ENCODE data around the gene TRIAP1.

TRIAP1 gene

DNA sequence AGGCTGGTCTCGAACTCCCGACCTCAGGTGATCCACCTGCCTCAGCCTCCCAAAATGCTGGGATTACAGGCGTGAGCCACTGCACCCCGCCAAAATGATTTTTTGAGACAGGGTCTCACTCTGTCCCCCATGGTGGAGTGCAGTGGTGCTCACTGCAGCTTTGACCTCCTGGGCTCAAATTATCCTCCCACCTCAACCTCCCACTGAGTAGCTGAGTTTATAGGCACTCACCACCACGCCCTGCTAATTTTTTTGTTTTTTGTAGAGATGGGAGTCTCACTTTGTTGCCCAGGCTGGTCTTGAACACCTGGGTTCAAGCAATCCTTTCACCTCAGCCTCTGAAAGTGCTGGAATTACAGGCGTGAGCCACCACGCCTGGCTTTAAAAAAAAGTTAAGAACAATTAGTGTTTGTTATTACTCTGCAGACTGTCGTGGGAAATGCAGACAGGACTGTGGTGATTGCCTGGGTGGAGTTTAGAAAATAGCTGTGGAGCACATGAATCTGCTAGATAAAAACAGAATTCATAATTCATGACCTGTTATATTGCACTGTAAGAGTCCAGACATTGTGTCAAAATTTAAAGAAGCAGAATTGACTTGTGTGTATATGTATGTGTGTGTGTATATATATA is 17.5 kb downstream of the TRIAP1 start:
- no peak overlapping the region for H3K4me3 ChIP-seq (ENCODE audit: low read depth, low read length)
- no peak overlapping the region for H3K9ac ChIP-seq (ENCODE audit: low read length)
- peaks cover 4% of the 10 kb centered on the region for H3K4me1 ChIP-seq (ENCODE audit: control insufficient read depth, insufficient read depth, low read length)
- no peaks in the 10 kb centered on the region for H3K27me3 ChIP-seq (ENCODE audit: control insufficient read depth, insufficient read depth, low read length)
- H3K27ac ChIP-seq (ENCODE audit: low read depth, low read length) = no peak overlapping the region
- H3K36me3 ChIP-seq (ENCODE audit: control insufficient read depth, insufficient read depth, low read length) = no peaks in the 10 kb centered on the region
- no peaks in the 10 kb centered on the region for H3K9me3 ChIP-seq (ENCODE audit: control insufficient read depth, insufficient read depth, low read depth, low read length)

GRCh38 chr12:120425797-120426196 is 20.4 kb downstream of the TRIAP1 start:
- no peaks in the 10 kb centered on the region for H3K36me3 ChIP-seq (ENCODE audit: control insufficient read depth, insufficient read depth, low read length)
- no peak overlapping the region for H3K27ac ChIP-seq (ENCODE audit: low read depth, low read length)
- H3K9ac ChIP-seq (ENCODE audit: low read length) = no peak overlapping the region
- no peak overlapping the region for H3K4me3 ChIP-seq (ENCODE audit: low read depth, low read length)
- H3K27me3 ChIP-seq (ENCODE audit: control insufficient read depth, insufficient read depth, low read length) = no peaks in the 10 kb centered on the region
- H3K4me1 ChIP-seq (ENCODE audit: control insufficient read depth, insufficient read depth, low read length) = peaks cover 11% of the 10 kb centered on the region
- no peaks in the 10 kb centered on the region for H3K9me3 ChIP-seq (ENCODE audit: control insufficient read depth, insufficient read depth, low read depth, low read length)

DNA sequence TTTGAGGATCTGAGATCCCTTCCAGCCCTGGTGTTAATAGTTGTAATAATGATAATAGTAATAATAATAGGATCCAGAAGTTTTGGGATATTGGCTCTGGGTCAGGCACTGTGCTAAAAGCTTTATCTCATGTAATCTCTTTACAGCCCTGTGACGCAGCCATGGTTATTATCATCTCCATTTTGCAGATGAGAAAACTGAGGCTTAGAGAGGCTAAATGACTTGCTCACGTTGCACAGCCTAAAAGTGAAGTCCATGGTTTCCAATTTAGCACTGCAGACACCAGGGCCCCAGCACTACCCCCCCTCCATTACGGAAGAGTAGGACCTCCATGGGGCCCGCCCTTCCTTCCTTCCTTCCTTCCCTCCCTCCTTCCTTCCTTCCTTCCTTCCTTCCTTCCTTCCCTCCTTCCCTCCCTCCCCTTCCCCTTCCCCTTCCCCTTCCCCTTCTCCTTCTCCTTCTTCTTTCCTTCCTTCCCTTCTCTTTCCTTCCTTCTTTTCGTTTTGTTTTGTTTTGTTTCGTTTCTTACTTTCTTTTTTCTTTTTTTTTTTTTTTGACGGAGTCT is 23.2 kb downstream of the TRIAP1 start:
- Histone ChIP-seq H3K4me1 (ENCODE audit: control insufficient read depth, insufficient read depth, low read length) (peaks cover 11% of the 10 kb centered on the region), H3K27ac (ENCODE audit: low read depth, low read length) (no peak overlapping the region), H3K9me3 (ENCODE audit: control insufficient read depth, insufficient read depth, low read depth, low read length) (no peaks in the 10 kb centered on the region), H3K27me3 (ENCODE audit: control insufficient read depth, insufficient read depth, low read length) (no peaks in the 10 kb centered on the region), H3K9ac (ENCODE audit: low read length) (no peak overlapping the region), H3K4me3 (ENCODE audit: low read depth, low read length) (no peak overlapping the region), H3K36me3 (ENCODE audit: control insufficient read depth, insufficient read depth, low read length) (no peaks in the 10 kb centered on the region)

GRCh38 chr12:120421701-120422100 is 24.5 kb downstream of the TRIAP1 start:
- Histone ChIP-seq H3K4me3 (ENCODE audit: low read depth, low read length) (no peak overlapping the region), H3K36me3 (ENCODE audit: control insufficient read depth, insufficient read depth, low read length) (no peaks in the 10 kb centered on the region), H3K4me1 (ENCODE audit: control insufficient read depth, insufficient read depth, low read length) (peaks cover 11% of the 10 kb centered on the region), H3K27me3 (ENCODE audit: control insufficient read depth, insufficient read depth, low read length) (no peaks in the 10 kb centered on the region), H3K27ac (ENCODE audit: low read depth, low read length) (no peak overlapping the region), H3K9me3 (ENCODE audit: control insufficient read depth, insufficient read depth, low read depth, low read length) (no peaks in the 10 kb centered on the region), H3K9ac (ENCODE audit: low read length) (no peak overlapping the region)

DNA sequence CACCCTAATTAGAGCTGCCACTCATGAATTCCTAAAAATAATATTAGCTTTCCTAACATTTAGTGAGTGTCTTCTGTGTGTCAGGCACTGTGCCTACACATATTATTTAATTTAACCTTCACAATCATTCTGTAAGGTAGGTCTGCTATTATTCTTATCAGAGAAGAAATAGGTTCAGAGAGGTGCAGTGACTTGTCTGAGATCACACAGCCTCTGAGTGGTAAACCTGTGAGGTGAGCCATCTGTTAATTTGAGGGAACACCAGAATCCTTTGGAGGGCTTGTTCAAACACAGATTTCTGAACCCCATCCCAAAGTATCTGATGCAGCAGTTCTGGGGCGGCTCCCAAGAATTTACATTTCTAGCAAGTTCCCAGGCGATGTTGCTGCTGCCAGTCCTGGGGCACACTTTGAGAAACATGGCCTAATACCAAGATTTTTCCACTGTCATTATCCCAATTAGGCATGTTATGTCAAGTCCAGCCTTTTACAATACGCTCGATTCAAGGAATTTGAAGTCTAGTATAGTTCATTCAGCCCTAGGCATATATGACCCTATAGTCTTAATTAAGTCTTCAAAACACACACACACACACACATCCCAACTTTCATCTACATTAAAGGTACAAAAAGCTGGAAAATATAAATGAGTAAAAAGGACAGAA is 28.1 kb downstream of the TRIAP1 start:
- Histone ChIP-seq H3K4me3 (ENCODE audit: low read depth, low read length) (no peak overlapping the region), H3K36me3 (ENCODE audit: control insufficient read depth, insufficient read depth, low read length) (no peaks in the 10 kb centered on the region), H3K9me3 (ENCODE audit: control insufficient read depth, insufficient read depth, low read depth, low read length) (no peaks in the 10 kb centered on the region), H3K9ac (ENCODE audit: low read length) (no peak overlapping the region), H3K27ac (ENCODE audit: low read depth, low read length) (no peak overlapping the region), H3K27me3 (ENCODE audit: control insufficient read depth, insufficient read depth, low read length) (no peaks in the 10 kb centered on the region), H3K4me1 (ENCODE audit: control insufficient read depth, insufficient read depth, low read length) (peaks cover 15% of the 10 kb centered on the region)

GRCh38 chr12:120416490-120417216 is 29.5 kb downstream of the TRIAP1 start:
- Histone ChIP-seq H3K9ac (ENCODE audit: low read length) (no peak overlapping the region), H3K27me3 (ENCODE audit: control insufficient read depth, insufficient read depth, low read length) (no peaks in the 10 kb centered on the region), H3K9me3 (ENCODE audit: control insufficient read depth, insufficient read depth, low read depth, low read length) (no peaks in the 10 kb centered on the region), H3K27ac (ENCODE audit: low read depth, low read length) (no peak overlapping the region), H3K36me3 (ENCODE audit: control insufficient read depth, insufficient read depth, low read length) (no peaks in the 10 kb centered on the region), H3K4me3 (ENCODE audit: low read depth, low read length) (no peak overlapping the region), H3K4me1 (ENCODE audit: control insufficient read depth, insufficient read depth, low read length) (peaks cover 11% of the 10 kb centered on the region)

DNA sequence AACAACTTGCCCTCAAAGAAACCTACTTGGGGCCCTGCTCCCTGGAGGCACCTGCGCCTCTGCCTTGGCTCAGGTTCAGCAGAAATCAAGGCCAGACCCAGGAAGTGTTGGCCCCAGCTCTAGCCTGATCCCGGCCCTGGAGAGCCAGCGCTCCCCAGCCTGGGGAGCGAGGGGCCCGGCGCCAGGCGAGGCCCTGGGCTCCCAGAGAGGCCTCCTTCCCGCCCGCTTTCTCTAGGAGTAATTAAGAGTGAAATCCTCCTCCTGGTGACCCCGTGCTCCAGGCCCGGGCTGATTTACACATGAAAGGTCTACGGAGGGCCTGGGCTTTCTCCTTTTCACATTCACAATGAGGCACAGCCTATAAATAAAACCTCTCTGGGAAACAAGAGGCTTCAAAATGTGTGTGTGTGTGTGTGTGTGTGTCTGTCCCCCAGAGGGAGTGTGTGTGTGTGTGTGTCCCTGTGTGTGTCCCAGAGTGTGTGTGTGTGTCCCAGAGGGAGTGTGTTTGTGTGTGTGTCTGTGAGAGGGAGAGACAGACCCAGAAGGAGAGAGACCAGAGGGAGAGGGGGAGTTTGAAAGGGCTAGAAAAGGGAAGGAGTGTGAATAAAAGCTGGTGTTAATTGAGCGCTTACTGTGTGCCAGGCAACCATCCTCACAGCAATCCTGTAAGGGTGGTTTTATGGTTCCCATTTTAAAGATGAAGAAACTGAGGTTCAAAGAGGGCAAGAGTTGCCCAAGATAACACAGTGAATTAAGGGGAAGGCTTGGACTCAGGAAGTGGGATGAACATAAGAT is 32.1 kb downstream of the TRIAP1 start:
- Histone ChIP-seq H3K27me3 (ENCODE audit: control insufficient read depth, insufficient read depth, low read length) (no peaks in the 10 kb centered on the region), H3K9ac (ENCODE audit: low read length) (peak overlapping the region; percentile 69), H3K4me3 (ENCODE audit: low read depth, low read length) (peak overlapping the region; percentile 34; the same call in 1 of the 2 replicates), H3K36me3 (ENCODE audit: control insufficient read depth, insufficient read depth, low read length) (no peaks in the 10 kb centered on the region), H3K9me3 (ENCODE audit: control insufficient read depth, insufficient read depth, low read depth, low read length) (no peaks in the 10 kb centered on the region), H3K4me1 (ENCODE audit: control insufficient read depth, insufficient read depth, low read length) (peaks cover 9% of the 10 kb centered on the region), H3K27ac (ENCODE audit: low read depth, low read length) (peak overlapping the region; percentile 92)

- no peaks in the 10 kb centered on the region for H3K27me3 ChIP-seq (ENCODE audit: control insufficient read depth, insufficient read depth, low read length)
- H3K36me3 ChIP-seq (ENCODE audit: control insufficient read depth, insufficient read depth, low read length) = no peaks in the 10 kb centered on the region
- H3K9me3 ChIP-seq (ENCODE audit: control insufficient read depth, insufficient read depth, low read depth, low read length) = no peaks in the 10 kb centered on the region
- no peak overlapping the region for H3K4me3 ChIP-seq (ENCODE audit: low read depth, low read length)
- peaks cover 9% of the 10 kb centered on the region for H3K4me1 ChIP-seq (ENCODE audit: control insufficient read depth, insufficient read depth, low read length)
- H3K9ac ChIP-seq (ENCODE audit: low read length) = no peak overlapping the region
- no peak overlapping the region for H3K27ac ChIP-seq (ENCODE audit: low read depth, low read length)
These were observed 33.8 kb downstream of the TRIAP1 start for GRCh38 chr12:120412421-120412820.

GRCh38 chr12:120408771-120409170 is 37.4 kb downstream of the TRIAP1 start:
- H3K9me3 ChIP-seq (ENCODE audit: control insufficient read depth, insufficient read depth, low read depth, low read length) = no peaks in the 10 kb centered on the region
- no peaks in the 10 kb centered on the region for H3K27me3 ChIP-seq (ENCODE audit: control insufficient read depth, insufficient read depth, low read length)
- peaks cover 8% of the 10 kb centered on the region for H3K4me1 ChIP-seq (ENCODE audit: control insufficient read depth, insufficient read depth, low read length)
- H3K27ac ChIP-seq (ENCODE audit: low read depth, low read length) = no peak overlapping the region
- H3K9ac ChIP-seq (ENCODE audit: low read length) = no peak overlapping the region
- H3K4me3 ChIP-seq (ENCODE audit: low read depth, low read length) = no peak overlapping the region
- H3K36me3 ChIP-seq (ENCODE audit: control insufficient read depth, insufficient read depth, low read length) = no peaks in the 10 kb centered on the region

GRCh38 chr12:120406553-120406952 is 39.6 kb downstream of the TRIAP1 start:
- no peaks in the 10 kb centered on the region for H3K9me3 ChIP-seq (ENCODE audit: control insufficient read depth, insufficient read depth, low read depth, low read length)
- no peak overlapping the region for H3K9ac ChIP-seq (ENCODE audit: low read length)
- H3K4me1 ChIP-seq (ENCODE audit: control insufficient read depth, insufficient read depth, low read length) = peaks cover 11% of the 10 kb centered on the region
- H3K27ac ChIP-seq (ENCODE audit: low read depth, low read length) = no peak overlapping the region
- H3K36me3 ChIP-seq (ENCODE audit: control insufficient read depth, insufficient read depth, low read length) = no peaks in the 10 kb centered on the region
- no peak overlapping the region for H3K4me3 ChIP-seq (ENCODE audit: low read depth, low read length)
- H3K27me3 ChIP-seq (ENCODE audit: control insufficient read depth, insufficient read depth, low read length) = no peaks in the 10 kb centered on the region

All from HUES6 (cell line).